Neuronal stem cell (in vitro differentiated cells): ENCODE data around the gene CCDC127.
A peak's percentile ranks its signal among the peaks of the same experiment; 100 is the strongest.
"Not testable (repeated sequence)": the region's sequence is repeated elsewhere in the genome, so short reads cannot be mapped to it uniquely, and the experiment has no call there.

Experiments used
- DNase-seq: peaks from one replicate; pipeline ENCODE4 v3.0.0-alpha.2; 2013; ENCODE audit warnings: low spot score
- H2AFZ ChIP-seq: one replicate; pipeline ENCODE4 v1.6.1; 2013; ENCODE audit warnings: mild to moderate bottlenecking, low read length, inconsistent platforms
- H2AK5ac ChIP-seq: 2 replicates; pipeline ENCODE4 v1.6.1; 2013; ENCODE audit warnings: low read depth, mild to moderate bottlenecking, inconsistent platforms, low read length, moderate library complexity, mixed read lengths
- H2BK120ac ChIP-seq: 2 replicates; pipeline ENCODE4 v1.6.1; 2013; ENCODE audit warnings: low read depth, mild to moderate bottlenecking, inconsistent platforms, low read length, moderate library complexity, mixed read lengths
- H2BK12ac ChIP-seq: one replicate; pipeline ENCODE4 v1.6.1; 2013; ENCODE audit warnings: low read length, inconsistent platforms
- H2BK15ac ChIP-seq: 2 replicates; pipeline ENCODE4 v1.6.1; 2013; ENCODE audit warnings: mild to moderate bottlenecking, low read length, inconsistent platforms, mixed read lengths
- H2BK5ac ChIP-seq: one replicate; pipeline ENCODE4 v1.6.1; 2013; ENCODE audit warnings: inconsistent platforms, mild to moderate bottlenecking, low read length, moderate library complexity
- H3K14ac ChIP-seq: one replicate; pipeline ENCODE4 v1.6.1; 2013; ENCODE audit warnings: low read length, inconsistent platforms
- H3K18ac ChIP-seq: 2 replicates; pipeline ENCODE4 v1.6.1; 2013; ENCODE audit warnings: low read length, inconsistent platforms
- H3K23ac ChIP-seq: 2 replicates; pipeline ENCODE4 v1.6.1; 2013; ENCODE audit warnings: low read depth, mild to moderate bottlenecking, mixed read lengths, low read length, inconsistent platforms; ENCODE audit not compliant: poor library complexity
- H3K27ac ChIP-seq: replicated peaks from 3 replicates; pipeline ENCODE4 v1.5.1; 2013; ENCODE audit warnings: low read length, inconsistent platforms
- H3K27me3 ChIP-seq, 3 experiments: 2 replicates each; pipeline ENCODE4 v1.6.1; 2013; ENCODE audit warnings: low read length in 3 of 3, mild to moderate bottlenecking in 2 of 3, inconsistent platforms in 1 of 3, low read depth in 1 of 3, mixed read lengths in 1 of 3, moderate library complexity in 1 of 3; ENCODE audit not compliant: control insufficient read depth in 3 of 3, insufficient read depth in 3 of 3
- H3K36me3 ChIP-seq, 2 donors: replicated peaks in 1 of 2; 2 replicates each; pipeline ENCODE4 v1.6.1; 2013; ENCODE audit warnings: low read length in 2 of 2; ENCODE audit not compliant: control insufficient read depth in 2 of 2, insufficient read depth in 2 of 2
- H3K4ac ChIP-seq: 2 replicates; pipeline ENCODE4 v1.6.1; 2013; ENCODE audit warnings: inconsistent platforms, mild to moderate bottlenecking, low read length, moderate library complexity
- H3K4me1 ChIP-seq, 2 donors: 1 replicate in 1 of 2; 2 replicates in 1 of 2; pipeline ENCODE4 v1.6.1; 2013; ENCODE audit warnings: low read length in 2 of 2, low read depth in 1 of 2; ENCODE audit not compliant: control insufficient read depth in 2 of 2, insufficient read depth in 1 of 2
- H3K4me2 ChIP-seq: one replicate; pipeline ENCODE4 v1.6.1; 2013; ENCODE audit warnings: mild to moderate bottlenecking, low read length, inconsistent platforms; ENCODE audit not compliant: insufficient read depth, poor library complexity, severe bottlenecking
- H3K4me3 ChIP-seq, 2 donors: 2 replicates each; pipeline ENCODE4 v1.5.1; 2013; ENCODE audit warnings: low read length in 2 of 2, mild to moderate bottlenecking in 2 of 2, inconsistent platforms in 1 of 2, moderate library complexity in 1 of 2
- H3K79me1 ChIP-seq: one replicate; pipeline ENCODE4 v1.6.1; 2013; ENCODE audit warnings: low read depth, mild to moderate bottlenecking, inconsistent platforms, low read length, moderate library complexity
- H3K9ac ChIP-seq: one replicate; pipeline ENCODE4 v1.6.1; 2013; ENCODE audit warnings: mild to moderate bottlenecking, low read depth, low read length, inconsistent platforms; ENCODE audit not compliant: poor library complexity
- H3K9me3 ChIP-seq, 2 donors: replicated peaks in 1 of 2; 2 replicates each; pipeline versions ENCODE3 to v1.6.1; 2013; ENCODE audit warnings: low read length in 2 of 2, mild to moderate bottlenecking in 2 of 2, inconsistent platforms in 1 of 2, low read depth in 1 of 2, mixed read lengths in 1 of 2, moderate library complexity in 1 of 2; ENCODE audit not compliant: control insufficient read depth in 2 of 2, insufficient read depth in 1 of 2
- H4K8ac ChIP-seq: one replicate; pipeline ENCODE4 v1.6.1; 2013; ENCODE audit warnings: low read depth, mild to moderate bottlenecking, inconsistent platforms, low read length, moderate library complexity
- H4K91ac ChIP-seq: one replicate; pipeline ENCODE4 v1.6.1; 2013; ENCODE audit warnings: low read length, low read depth, mild to moderate bottlenecking, inconsistent platforms; ENCODE audit not compliant: poor library complexity
- WGBS, 2 donors: extraction: QIAGEN DNeasy Blood & Tissue Kit; methylation state at CpG; one replicate each; pipeline ENCODE4 v1.1.7; 2013; ENCODE audit warnings: missing lambda C conversion rate in 2 of 2, mixed read lengths in 1 of 2; ENCODE audit not compliant: insufficient read length in 2 of 2, insufficient replicate concordance in 1 of 2; ENCODE audit errors: extremely low coverage in 2 of 2; 5-methylcytosine and 5-hydroxymethylcytosine counted together

CCDC127 gene

GRCh38 chr5:167982-168660 is 49.8 kb downstream of the CCDC127 start:
- no peak overlapping the region for H2BK120ac ChIP-seq
- no peak overlapping the region for H4K8ac ChIP-seq
- H3K4ac ChIP-seq = no peak overlapping the region
- H4K91ac ChIP-seq = no peak overlapping the region
- no CpG with 5 or more reads among the region's 18 CpGs for WGBS, 2 donors
- H3K4me1 ChIP-seq = peaks cover 2 to 42% of the 10 kb centered on the region in 2 donors
- no peak overlapping the region for H3K27ac ChIP-seq
- no peak overlapping the region for H3K9ac ChIP-seq
- H3K14ac ChIP-seq = no peak overlapping the region
- H3K36me3 ChIP-seq = peaks cover 9 to 37% of the 10 kb centered on the region in 2 donors
- no peak overlapping the region for H2BK5ac ChIP-seq
- no peak overlapping the region for H2BK15ac ChIP-seq
- no peak overlapping the region for H3K18ac ChIP-seq
- no peak for DNase-seq
- H3K27me3 ChIP-seq = no peaks in the 10 kb centered on the region
- no peak overlapping the region for H3K4me2 ChIP-seq
- peaks cover 0 to 3% of the 10 kb centered on the region in 2 donors for H3K9me3 ChIP-seq
- no peak overlapping the region for H3K23ac ChIP-seq
- H3K4me3 ChIP-seq = no peak overlapping the region
- no peaks in the 10 kb centered on the region for H3K79me1 ChIP-seq
- H2AFZ ChIP-seq = no peak overlapping the region
- no peak overlapping the region for H2AK5ac ChIP-seq
- H2BK12ac ChIP-seq = no peak overlapping the region

- peaks cover 0 to 3% of the 10 kb centered on the region in 2 donors for H3K9me3 ChIP-seq
- H4K91ac ChIP-seq = no peak overlapping the region
- H3K27me3 ChIP-seq = no peaks in the 10 kb centered on the region
- WGBS, 2 donors = no CpG with 5 or more reads among the region's 7 CpGs
- no peak overlapping the region for H2BK5ac ChIP-seq
- H3K4me3 ChIP-seq = no peak overlapping the region
- no peak overlapping the region for H4K8ac ChIP-seq
- H3K79me1 ChIP-seq = no peaks in the 10 kb centered on the region
- no peak overlapping the region for H2BK120ac ChIP-seq
- H3K14ac ChIP-seq = no peak overlapping the region
- no peak overlapping the region for H2AK5ac ChIP-seq
- H3K4me1 ChIP-seq = peaks cover 2 to 42% of the 10 kb centered on the region in 2 donors
- H2BK15ac ChIP-seq = no peak overlapping the region
- H3K4me2 ChIP-seq = no peak overlapping the region
- no peak overlapping the region for H3K9ac ChIP-seq
- no peak overlapping the region for H3K27ac ChIP-seq
- peak overlapping the region; percentile 83 for H3K18ac ChIP-seq
- no peak overlapping the region for H3K4ac ChIP-seq
- H2BK12ac ChIP-seq = no peak overlapping the region
- no peak for DNase-seq
- no peak overlapping the region for H2AFZ ChIP-seq
- peaks cover 3 to 35% of the 10 kb centered on the region in 2 donors for H3K36me3 ChIP-seq
- H3K23ac ChIP-seq = no peak overlapping the region
Observed at GRCh38 chr5:167511-167910, 50.4 kb downstream of the CCDC127 start.

GRCh38 chr5:166441-167372 is 51.2 kb downstream of the CCDC127 start:
- Histone ChIP-seq H3K23ac (no peak overlapping the region), H3K4me1 (peaks cover 2 to 40% of the 10 kb centered on the region in 2 donors), H3K4me3 (no peak overlapping the region), H3K27me3 (no peaks in the 10 kb centered on the region), H3K14ac (no peak overlapping the region), H3K18ac (no peak overlapping the region), H2AFZ (no peak overlapping the region), H3K4ac (no peak overlapping the region), H3K27ac (peak overlapping the region; percentile 32), H4K8ac (no peak overlapping the region), H2BK5ac (no peak overlapping the region), H4K91ac (no peak overlapping the region), H3K4me2 (no peak overlapping the region), H3K79me1 (no peaks in the 10 kb centered on the region), H2BK120ac (no peak overlapping the region), H3K9me3 (peaks cover 0 to 3% of the 10 kb centered on the region in 2 donors), H2AK5ac (no peak overlapping the region), H2BK12ac (no peak overlapping the region), H3K36me3 (peaks cover 3 to 40% of the 10 kb centered on the region in 2 donors), H3K9ac (no peak overlapping the region), H2BK15ac (no peak overlapping the region)
- no CpG with 5 or more reads among the region's 27 CpGs for WGBS, 2 donors
- DNase-seq = no peak

- H3K36me3 ChIP-seq = peaks cover 3 to 33% of the 10 kb centered on the region in 2 donors
- not testable (repeated sequence) for H2BK5ac ChIP-seq, DNase-seq, H3K9me3 ChIP-seq, H3K4ac ChIP-seq, H3K14ac ChIP-seq, H2BK12ac ChIP-seq, H3K79me1 ChIP-seq, H4K91ac ChIP-seq, H3K27ac ChIP-seq, H3K27me3 ChIP-seq, H2AK5ac ChIP-seq, H3K18ac ChIP-seq, H3K4me3 ChIP-seq, H3K9ac ChIP-seq, H3K4me2 ChIP-seq, H3K23ac ChIP-seq, H2BK15ac ChIP-seq, H2AFZ ChIP-seq, H2BK120ac ChIP-seq
- WGBS, 2 donors = no CpG with 5 or more reads among the region's 25 CpGs
- peaks cover 2 to 22% of the 10 kb centered on the region in 2 donors for H3K4me1 ChIP-seq
- H4K8ac ChIP-seq = peak overlapping the region; percentile 76
Observed at GRCh38 chr5:164783-165182, 53.2 kb downstream of the CCDC127 start.
